Coronary artery (tissue), 2 donors: Measurements from ENCODE around the gene RGS3.
"Not testable (repeated sequence)": the region's sequence is repeated elsewhere in the genome, so short reads cannot be mapped to it uniquely, and the experiment has no call there.

ENCODE experiments used
- DNase-seq: peaks from one replicate; pipeline ENCODE4 v3.0.0-alpha.2; 2017; ENCODE audit warnings: low spot score
- H3K27ac ChIP-seq, 2 donors: fragments of 200-600 bp; sonication (generic); one replicate each; pipeline ENCODE4 v1.5.1; 2016 to 2019
- H3K4me3 ChIP-seq: fragments of 200-600 bp; sonication (generic); 2 replicates; pipeline ENCODE4 v1.5.1; 2016; ENCODE audit warnings: mild to moderate bottlenecking, moderate library complexity
- TF ChIP-seq, protein P1 (sequence below): fragments of 200-600 bp; sonication (generic); IDR thresholded peaks from one replicate; pipeline ENCODE4 v1.5.1; 2019; ENCODE audit warnings: antibody characterized with exemption

Gene RGS3

GRCh38 chr9:113428062-113428615, 35.4 kb upstream of the RGS3 start:
- H3K4me3 ChIP-seq = no peak overlapping the region
- no peak overlapping the region for H3K27ac ChIP-seq
- DNase-seq = no peak
- TF ChIP-seq, protein P1, sequence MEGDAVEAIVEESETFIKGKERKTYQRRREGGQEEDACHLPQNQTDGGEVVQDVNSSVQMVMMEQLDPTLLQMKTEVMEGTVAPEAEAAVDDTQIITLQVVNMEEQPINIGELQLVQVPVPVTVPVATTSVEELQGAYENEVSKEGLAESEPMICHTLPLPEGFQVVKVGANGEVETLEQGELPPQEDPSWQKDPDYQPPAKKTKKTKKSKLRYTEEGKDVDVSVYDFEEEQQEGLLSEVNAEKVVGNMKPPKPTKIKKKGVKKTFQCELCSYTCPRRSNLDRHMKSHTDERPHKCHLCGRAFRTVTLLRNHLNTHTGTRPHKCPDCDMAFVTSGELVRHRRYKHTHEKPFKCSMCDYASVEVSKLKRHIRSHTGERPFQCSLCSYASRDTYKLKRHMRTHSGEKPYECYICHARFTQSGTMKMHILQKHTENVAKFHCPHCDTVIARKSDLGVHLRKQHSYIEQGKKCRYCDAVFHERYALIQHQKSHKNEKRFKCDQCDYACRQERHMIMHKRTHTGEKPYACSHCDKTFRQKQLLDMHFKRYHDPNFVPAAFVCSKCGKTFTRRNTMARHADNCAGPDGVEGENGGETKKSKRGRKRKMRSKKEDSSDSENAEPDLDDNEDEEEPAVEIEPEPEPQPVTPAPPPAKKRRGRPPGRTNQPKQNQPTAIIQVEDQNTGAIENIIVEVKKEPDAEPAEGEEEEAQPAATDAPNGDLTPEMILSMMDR = no peak

DNA sequence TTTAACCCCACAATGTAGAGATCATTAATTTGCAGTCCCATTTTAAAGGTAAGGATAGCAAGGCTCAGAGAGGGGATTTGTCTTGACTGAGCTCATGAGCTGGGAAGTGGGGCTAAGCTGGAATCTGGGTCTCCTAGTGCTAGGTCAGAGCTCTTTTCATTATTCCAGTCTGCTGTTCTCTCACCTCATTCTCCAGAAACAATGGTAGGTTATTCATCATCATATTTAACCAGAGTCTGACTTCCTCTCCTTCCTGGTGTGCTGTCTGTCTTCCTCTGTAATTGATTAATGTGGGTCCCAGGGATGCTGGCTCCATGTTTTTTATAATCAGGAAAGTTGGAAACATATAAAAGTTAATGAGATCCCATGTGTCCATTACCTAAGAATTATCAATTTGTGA, 32.3 kb upstream of the RGS3 start:
- H3K27ac ChIP-seq = no peak overlapping the region
- DNase-seq = no peak
- TF ChIP-seq, protein P1 = no peak
- H3K4me3 ChIP-seq = no peak overlapping the region

GRCh38 chr9:113436728-113437515, 26.6 kb upstream of the RGS3 start:
- DNase-seq = no peak
- Histone ChIP-seq H3K27ac (no peak overlapping the region), H3K4me3 (no peak overlapping the region)
- TF ChIP-seq, protein P1 = no peak

DNA sequence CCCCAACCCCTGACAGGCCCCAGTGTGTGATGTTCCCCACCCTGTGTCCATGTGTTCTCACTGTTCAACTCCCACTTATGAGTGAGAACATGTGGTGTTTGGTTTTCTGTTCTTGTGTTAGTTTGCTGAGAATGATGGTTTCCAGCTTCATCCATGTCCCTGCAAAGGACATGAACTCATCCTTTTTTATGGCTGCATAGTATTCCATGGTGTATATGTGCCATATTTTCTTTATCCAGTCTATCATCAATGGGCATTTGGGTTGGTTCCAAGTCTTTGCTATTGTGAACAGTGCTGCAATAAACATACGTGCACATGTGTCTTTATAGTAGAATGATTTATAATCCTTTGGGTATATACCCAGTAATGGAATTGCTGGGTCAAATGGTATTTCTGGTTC, 25.8 kb upstream of the RGS3 start:
- not testable (repeated sequence) for H3K4me3 ChIP-seq, DNase-seq

DNA sequence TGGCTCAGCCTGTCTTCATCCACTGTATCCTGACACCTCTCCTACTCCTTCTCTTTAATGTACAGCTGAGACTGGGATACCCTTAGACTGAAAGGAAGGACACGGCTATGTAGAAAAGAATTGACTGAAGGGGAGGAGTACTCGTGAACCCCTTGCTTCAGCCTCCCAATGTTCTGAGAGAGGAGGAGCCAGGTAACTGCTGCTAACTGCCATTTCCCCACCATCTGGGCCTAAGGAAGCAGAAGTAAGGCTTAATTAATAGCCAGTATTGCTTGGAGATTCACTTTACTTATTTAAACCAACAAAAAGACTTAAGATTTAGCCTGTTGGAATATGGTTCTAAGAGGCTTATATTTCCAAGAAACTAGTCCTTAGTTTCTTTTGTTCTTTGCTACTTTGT, 18.8 kb upstream of the RGS3 start:
- Histone ChIP-seq H3K4me3 (no peak overlapping the region), H3K27ac (no peak overlapping the region)
- DNase-seq = no peak
- TF ChIP-seq, protein P1 = no peak

More for the DNA sequence above, 25.8 kb upstream of the RGS3 start:
- not testable (repeated sequence) for H3K27ac ChIP-seq

DNA sequence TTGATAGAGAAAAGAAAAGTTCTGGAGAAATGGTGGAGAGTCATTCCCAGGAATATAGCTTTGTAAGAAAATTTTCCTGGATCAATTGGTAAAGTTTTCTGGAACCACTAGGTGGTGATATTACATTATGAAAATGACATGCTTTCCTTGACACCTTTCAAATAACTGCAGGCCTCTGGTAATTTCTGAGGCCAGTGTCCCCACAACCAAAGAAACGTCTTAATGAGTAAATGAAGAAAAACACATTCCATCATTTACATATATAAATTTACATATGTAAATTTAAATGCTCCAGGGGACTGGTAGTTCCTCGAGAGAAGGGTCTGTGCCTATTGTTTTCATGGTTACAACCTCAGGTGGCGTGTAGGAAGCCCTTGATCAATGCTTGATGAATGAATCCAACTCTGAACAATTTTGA, 17.2 kb upstream of the RGS3 start:
- Histone ChIP-seq H3K27ac (peak overlapping the region; percentile 14 to 16), H3K4me3 (no peak overlapping the region)
- DNase-seq = no peak
- TF ChIP-seq, protein P1 = peak; percentile 51

DNA sequence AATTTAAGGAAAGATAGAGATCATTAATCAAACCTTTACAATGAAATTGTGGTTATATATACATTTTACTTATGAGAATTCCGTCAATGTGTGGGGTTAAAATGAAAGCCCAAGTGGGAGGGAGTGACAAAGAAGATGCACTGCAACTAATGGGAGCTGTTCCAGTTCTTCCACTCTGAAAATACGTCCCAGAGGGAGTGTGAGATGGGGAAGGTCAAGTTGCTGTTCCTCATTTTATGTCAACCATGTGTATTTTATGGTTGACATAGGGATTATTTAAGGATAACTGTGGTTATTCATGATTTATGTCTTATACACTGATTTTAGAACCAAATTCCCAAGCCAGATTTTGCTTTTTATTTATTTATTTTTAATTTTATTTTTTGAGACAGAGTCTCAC, 14.2 kb upstream of the RGS3 start:
- Histone ChIP-seq H3K4me3 (no peak overlapping the region), H3K27ac (peak overlapping the region in 1 of 2 donors; percentile 60)
- no peak for DNase-seq
- TF ChIP-seq, protein P1 = no peak
